K562 (cell line): ENCODE measurements around the gene DAG1. TPM values are rescaled to one million over a fixed set of nuclear protein-coding genes. Genes with fewer than 3 reads are reported as not detected.

Source experiments
- ATAC-seq: fragments of 200-7000 bp; cut with Tn5 transposase; 3 replicates; pipeline ENCODE4 v1.9.1; 2020; ENCODE audit warnings: moderate library complexity
- BruUV-seq: library from RNA; stranded (reverse); fragments of 400-500 nt; replicated peaks from 2 replicates; lab custom pipeline; 2021; lab: Mats Ljungman, UMichigan
- CTCF ChIA-PET: fragments of 300-600 bp; formaldehyde crosslinking; extraction: SDS; loops from one replicate; lab custom pipeline; 2021; ENCODE audit warnings: low intra/inter-chr PET ratio; lab: Yijun Ruan, JAX
- POLR2A ChIA-PET: fragments of 300-600, 350-650 bp; sonication (Branson Sonifier 250); formaldehyde crosslinking; extraction: SDS; loops from one replicate; lab custom pipeline; 2021; ENCODE audit warnings: antibody characterized with exemption, inconsistent platforms; lab: Yijun Ruan, JAX
- DNase-seq, 4 experiments: peaks; one replicate each; pipeline versions ENCODE4 v3.0.0 to v3.0.0-alpha.2; 2011 to 2018; ENCODE audit warnings: low spot score in 3 of 4, mixed read lengths in 3 of 4; ENCODE audit errors: extremely low read depth in 1 of 4
- FAIRE-seq: peaks from 2 replicates; lab custom pipeline; 2011; peaks lifted over from hg19 to GRCh38; lab: Jason Lieb, UNC
- H2AFZ ChIP-seq: 2 replicates; pipeline ENCODE4 v1.6.0; 2011; ENCODE audit warnings: low read depth, low read length, control low read depth, inconsistent platforms
- H3K27ac ChIP-seq: fragments of 200-600 bp; 3 replicates; pipeline ENCODE4 v1.8.0; 2011; ENCODE audit warnings: low read depth, mild to moderate bottlenecking, control low read depth, inconsistent platforms, low read length, moderate library complexity, mixed read lengths; ENCODE audit errors: extremely low read depth
- H3K27me3 ChIP-seq, 2 experiments: fragments of 300-600 bp in 1 of 2; 2 replicates in 1 of 2; 3 replicates in 1 of 2; pipeline versions ENCODE4 v1.6.0 to v1.8.0; 2011; ENCODE audit warnings: inconsistent platforms in 2 of 2, low read length in 2 of 2, mild to moderate bottlenecking in 1 of 2, mixed read lengths in 1 of 2, moderate library complexity in 1 of 2; ENCODE audit not compliant: control insufficient read depth in 2 of 2, insufficient read depth in 2 of 2
- H3K36me3 ChIP-seq: fragments of 300-600 bp; 3 replicates; pipeline ENCODE4 v1.8.0; 2011; ENCODE audit warnings: mild to moderate bottlenecking, low read length, inconsistent platforms; ENCODE audit not compliant: control insufficient read depth, insufficient read depth
- H3K4me1 ChIP-seq, 2 experiments: fragments of 200-600 bp in 1 of 2; replicated peaks in 1 of 2; 2 replicates in 1 of 2; 3 replicates in 1 of 2; pipeline versions ENCODE4 v1.5.1 to v1.8.0; 2011; ENCODE audit warnings: inconsistent platforms in 2 of 2, low read length in 2 of 2, mild to moderate bottlenecking in 1 of 2, mixed read lengths in 1 of 2, moderate library complexity in 1 of 2; ENCODE audit not compliant: control insufficient read depth in 2 of 2, insufficient read depth in 2 of 2
- H3K4me2 ChIP-seq: 2 replicates; pipeline ENCODE4 v1.6.1; 2011; ENCODE audit warnings: low read length, control low read depth, inconsistent platforms, mixed read lengths; ENCODE audit not compliant: insufficient read depth
- H3K4me3 ChIP-seq: fragments of 200-600 bp; sonication (generic), shearing (Covaris generic); 2 replicates; pipeline ENCODE4 v1.5.1; 2016; ENCODE audit warnings: control low read depth, inconsistent platforms
- H3K79me2 ChIP-seq: fragments of 200-600 bp; 3 replicates; pipeline ENCODE4 v1.8.0; 2011; ENCODE audit warnings: low read length, inconsistent platforms; ENCODE audit not compliant: control insufficient read depth, insufficient read depth
- H3K9ac ChIP-seq, 2 experiments: 2 replicates each; pipeline versions ENCODE4 v1.6.0 to v1.6.1; 2011; ENCODE audit warnings: low read depth in 2 of 2, low read length in 2 of 2, control low read depth in 1 of 2, inconsistent platforms in 1 of 2, mild to moderate bottlenecking in 1 of 2, mixed read lengths in 1 of 2; ENCODE audit not compliant: insufficient read depth in 1 of 2
- H3K9me1 ChIP-seq: one replicate; pipeline ENCODE4 v1.6.0; 2011; ENCODE audit warnings: inconsistent platforms, mild to moderate bottlenecking, low read length, moderate library complexity; ENCODE audit not compliant: control insufficient read depth, insufficient read depth
- H3K9me3 ChIP-seq: replicated peaks from 2 replicates; pipeline ENCODE4 v1.5.1; 2011; ENCODE audit warnings: low read depth, low read length, inconsistent platforms; ENCODE audit not compliant: control insufficient read depth, insufficient read depth
- H4K20me1 ChIP-seq: replicated peaks from 2 replicates; pipeline ENCODE4 v1.6.1; 2011; ENCODE audit warnings: low read length, inconsistent platforms, mixed read lengths; ENCODE audit not compliant: control insufficient read depth, insufficient read depth
- ARID2 ChIP-seq: fragments of 450-650 bp; IDR thresholded peaks from 2 replicates; pipeline ENCODE4 v1.6.1; 2017; ENCODE audit warnings: antibody characterized with exemption, mild to moderate bottlenecking
- CTCF ChIP-seq, 3 experiments: IDR thresholded peaks in 2 of 3; conservative IDR thresholded peaks in 1 of 3; 2 replicates each; pipeline ENCODE4 v1.5.1; 2011 to 2012; ENCODE audit warnings: low read length in 3 of 3, mild to moderate bottlenecking in 3 of 3, control low read depth in 2 of 3, improper control_type of control experiment in 1 of 3, inconsistent platforms in 1 of 3, low read depth in 1 of 3, mixed read lengths in 1 of 3, moderate library complexity in 1 of 3; ENCODE audit not compliant: insufficient read depth in 2 of 3
- CXXC5 ChIP-seq: fragments of 250-450 bp; sonication (Bioruptor Pico); IDR thresholded peaks from 2 replicates; pipeline ENCODE4 v1.8.0; 2022; ENCODE audit warnings: inconsistent platforms, mild to moderate bottlenecking, moderate library complexity
- HCFC1 ChIP-seq: IDR thresholded peaks from 2 replicates; pipeline ENCODE4 v1.6.1; 2012; ENCODE audit warnings: low read depth, low read length, improper control_type of control experiment
- HNRNPLL ChIP-seq: fragments of 200-400 bp; formaldehyde crosslinking; IDR thresholded peaks from 2 replicates; pipeline ENCODE4 v1.6.1; 2017; ENCODE audit warnings: low read length, low read depth, mild to moderate bottlenecking; ENCODE audit not compliant: poor library complexity, severe bottlenecking
- MAX ChIP-seq: sonication (generic); formaldehyde crosslinking; IDR thresholded peaks from 2 replicates; pipeline ENCODE4 v1.9.0; 2022; ENCODE audit warnings: mild to moderate bottlenecking, missing genetic modification reagents
- MAZ ChIP-seq, 2 experiments: fragments of 450-650 bp in 1 of 2; sonication (generic) in 1 of 2; formaldehyde crosslinking; IDR thresholded peaks in 1 of 2; conservative IDR thresholded peaks in 1 of 2; 2 replicates each; pipeline versions ENCODE4 v1.4.0 to v1.5.0; 2020; ENCODE audit warnings: mild to moderate bottlenecking in 1 of 2, missing genetic modification reagents in 1 of 2
- SAFB ChIP-seq: fragments of 200-400 bp; formaldehyde crosslinking; IDR thresholded peaks from 2 replicates; pipeline ENCODE4 v1.6.1; 2017; ENCODE audit warnings: low read depth, low read length, borderline replicate concordance
- SP1 ChIP-seq: sonication (generic); formaldehyde crosslinking; IDR thresholded peaks from 2 replicates; pipeline ENCODE4 v1.8.1; 2022; ENCODE audit warnings: mild to moderate bottlenecking, missing genetic modification reagents
- TFAP4 ChIP-seq: sonication (generic); formaldehyde crosslinking; IDR thresholded peaks from 2 replicates; pipeline ENCODE4 v1.8.0; 2022; ENCODE audit warnings: missing genetic modification reagents, mild to moderate bottlenecking, moderate library complexity, borderline replicate concordance
- YY1 ChIP-seq, 3 experiments: IDR thresholded peaks; 2 replicates each; pipeline ENCODE4 v1.6.1; 2011; ENCODE audit warnings: low read length in 2 of 3, mild to moderate bottlenecking in 2 of 3, moderate library complexity in 2 of 3, borderline replicate concordance in 1 of 3, control low read depth in 1 of 3, low read depth in 1 of 3; ENCODE audit not compliant: insufficient read depth in 3 of 3, insufficient replicate concordance in 2 of 3, control insufficient read depth in 1 of 3, insufficient read length in 1 of 3; ENCODE audit errors: extremely low read depth in 1 of 3
- ZFP36 ChIP-seq: fragments of 150-350 bp; IDR thresholded peaks from 2 replicates; pipeline ENCODE4 v1.6.1; 2018; ENCODE audit warnings: low read length, low read depth; ENCODE audit not compliant: partially characterized antibody
- ZNF143 ChIP-seq: sonication (generic); formaldehyde crosslinking; IDR thresholded peaks from 2 replicates; pipeline ENCODE4 v1.9.0; 2022; ENCODE audit warnings: mild to moderate bottlenecking, missing genetic modification reagents
- WGBS: fragments of 100-300 bp; shearing (Covaris generic); methylation state at CpG from one replicate; pipeline ENCODE4 v1.1.6; 2016; ENCODE audit warnings: low coverage, mixed read lengths; ENCODE audit not compliant: insufficient coverage; ENCODE audit errors: missing lambda C conversion rate; 5-methylcytosine and 5-hydroxymethylcytosine counted together
- in situ Hi-C: fragments of 300-500 bp; cut with MboI; formaldehyde crosslinking; loops from 4 replicates; pipeline ENCODE4 v1.15.0; 2018; ENCODE audit warnings: inconsistent platforms, mixed read lengths
- intact Hi-C: fragments of 100-400 bp; cut with micrococcal nuclease; formaldehyde crosslinking; loops from 2 replicates; pipeline ENCODE4 v1.14.2; 2022
- polyA plus RNA-seq, 8 experiments: library from polyadenylated mRNA; depleted of rRNA in 4 of 8; stranded (reverse) in 5 of 8; unstranded in 3 of 8; fragments of >200 nt; fragmentation: Nextera tagmentation in 2 of 8; fragmentation: Illumina TruSeq in 1 of 8; extraction: Ambion mirVana in 2 of 8; extraction: Trizol in 1 of 8; gene quantifications; 2 replicates each; pipeline versions ENCODE4 v1.2.1 to v1.2.3, GENCODE V29; 2011 to 2014; ENCODE audit warnings: inconsistent platforms in 1 of 8, missing spikeins in 1 of 8
- total RNA-seq, 7 experiments: library from RNA; depleted of rRNA in 6 of 7; stranded (reverse); fragments of >200 nt in 6 of 7; fragmentation: Illumina TruSeq in 2 of 7; extraction: Trizol in 2 of 7; gene quantifications; 2 replicates each; pipeline versions ENCODE4 v1.2.1 to v1.2.3, GENCODE V29; 2011 to 2021; ENCODE audit warnings: low replicate concordance in 1 of 7

Gene DAG1
- total and polyA plus RNA-seq, 9 of the 15 experiments (the other 6 are each of a cell fraction or from before 2014, with no cell fraction given) = 0.29 to 19.6 (median 8.2) TPM

GRCh38 chr3:49539659-49540560 is 69.8 kb downstream of the DAG1 start:
- Histone ChIP-seq H3K9ac (peak overlapping the region; percentile 57 to 90), H3K79me2 (no peaks in the 10 kb centered on the region), H2AFZ (peak overlapping the region; percentile 98), H3K9me1 (no peaks in the 10 kb centered on the region), H3K4me2 (peak overlapping the region; percentile 85), H3K27me3 (peaks cover 5 to 8% of the 10 kb centered on the region in 2 experiments; a peak in 3 of 5 replicates), H3K4me3 (peak overlapping the region; percentile 45), H3K27ac (peak overlapping the region; percentile 40; the same call in 2 of the 3 replicates), H3K9me3 (0 out of 2 replicates have a peak, but pooled peaks cover 2% of the 10 kb centered on the region), H3K36me3 (no peaks in the 10 kb centered on the region), H4K20me1 (no peaks in the 10 kb centered on the region), H3K4me1 (peaks cover 2 to 11% of the 10 kb centered on the region in 2 experiments; a peak in 3 of 5 replicates)
- ATAC-seq = peak; percentile 100
- CTCF ChIA-PET = interaction anchor here (0.5 to 1.9 kb wide), 2 partner anchors 132 to 704 kb away, joined by 3 to 21 read pairs; no protein-coding TSS in a partner anchor
- in situ Hi-C loops (loop anchor here (5.0 kb wide), 1 partner anchor 132 kb away; the partner anchor contains the start of gene APEH), intact Hi-C loops (loop anchor here (1.0 kb wide), 3 partner anchors 86 to 160 kb away; no protein-coding TSS in a partner anchor)
- FAIRE-seq = peak; percentile 75
- no TSS peak for BruUV-seq
- DNase-seq = peak; percentile 91 to 93 (median 92)
- POLR2A ChIA-PET = interaction anchor here (0.6 to 1.7 kb wide), 8 partner anchors 11 to 374 kb away, joined by 3 to 5 read pairs (median 4); no protein-coding TSS in a partner anchor
- WGBS = 2% methylated on average over 27 of the region's 63 CpGs
- TF ChIP-seq TFAP4 (CRISPR knock-in tag) = peak; percentile 53; the same call in 1 of the 2 replicates
- TF ChIP-seq ARID2 = peak; percentile 21; the same call in 1 of the 2 replicates
- TF ChIP-seq HNRNPLL = peak; percentile 29
- TF ChIP-seq MAZ (CRISPR knock-in tag; conservative IDR thresholded peaks at IDR 0.05 in 1 of 2, IDR thresholded peaks at IDR 0.05 in 1 of 2) = peak; percentile 58 to 71; a peak in 3 of 4 replicates
- no peak for TF ChIP-seq ZNF143 (CRISPR knock-in tag)
- TF ChIP-seq ZFP36 = no peak
- peak; percentile 55 for TF ChIP-seq CXXC5 (CRISPR knock-in tag)
- peak in 1 of 3 experiments; percentile 28 for TF ChIP-seq YY1 (IDR thresholded peaks at IDR 0.05; ENCODE audit: borderline replicate concordance in 1 of 3, control insufficient read depth in 1 of 3, extremely low read depth in 1 of 3, insufficient read depth in 3 of 3, insufficient read length in 1 of 3, insufficient replicate concordance in 2 of 3, low read depth in 1 of 3, low read length in 2 of 3)
- TF ChIP-seq SP1 (CRISPR knock-in tag) = peak; percentile 93
- TF ChIP-seq HCFC1 = 0 out of 2 replicates have a peak, but pooled peaks have one; percentile 10
- 0 out of 2 replicates have a peak, but pooled peaks have one; percentile 7 for TF ChIP-seq MAX (CRISPR knock-in tag)
- TF ChIP-seq CTCF (IDR thresholded peaks at IDR 0.05 in 2 of 3, conservative IDR thresholded peaks at IDR 0.05 in 1 of 3; ENCODE audit: insufficient read depth in 2 of 3, low read depth in 1 of 3, low read length in 3 of 3) = peak; percentile 66 to 85 (median 81)
- TF ChIP-seq SAFB = peak; percentile 51; the same call in 1 of the 2 replicates
